Sigmoid colon (tissue), 4 donors: ENCODE results near the gene AIMP1.

Experiments used
- CTCF ChIP-seq, 4 experiments: fragments of 450-650 bp in 3 of 4; fragments of 200-600 bp in 1 of 4; IDR thresholded peaks; one replicate each; pipeline ENCODE4 v1.5.1; 2016 to 2019; ENCODE audit warnings: antibody characterized with exemption in 4 of 4, mild to moderate bottlenecking in 3 of 4, moderate library complexity in 2 of 4
- EP300 ChIP-seq, 4 donors: sonication (generic); formaldehyde crosslinking; IDR thresholded peaks; one replicate each; pipeline ENCODE4 v1.6.1; 2017; ENCODE audit warnings: antibody characterized with exemption in 4 of 4
- POLR2A ChIP-seq, 2 donors: fragments of 450-650 bp; IDR thresholded peaks; one replicate each; pipeline ENCODE4 v1.6.1; 2016; ENCODE audit warnings: antibody characterized with exemption in 2 of 2, mild to moderate bottlenecking in 2 of 2, moderate library complexity in 2 of 2
- POLR2AphosphoS5 ChIP-seq, 4 donors: sonication (generic); formaldehyde crosslinking; IDR thresholded peaks; one replicate each; pipeline ENCODE4 v1.6.1; 2017; ENCODE audit warnings: antibody characterized with exemption in 4 of 4

GRCh38 chr4:106273831-106274230 is 42.5 kb upstream of the AIMP1 start:
- TF ChIP-seq CTCF (IDR thresholded peaks at IDR 0.05), result no peak
- TF ChIP-seq POLR2A (IDR thresholded peaks at IDR 0.05), result no peak
- TF ChIP-seq POLR2AphosphoS5 (IDR thresholded peaks at IDR 0.05), result no peak
- TF ChIP-seq EP300 (IDR thresholded peaks at IDR 0.05), result no peak
